Superior temporal gyrus (tissue), 1 donor: Measurements from ENCODE around the gene CSNK1D.

ENCODE experiments used
- DNase-seq: peaks from one replicate; pipeline ENCODE4 v3.0.0-alpha.2; 2016; ENCODE audit errors: extremely low spot score

The CSNK1D gene

GRCh38 chr17:82295472-82295814, 21.9 kb upstream of the CSNK1D start:
- no peak for DNase-seq

- no peak for DNase-seq
These were observed 20.7 kb upstream of the CSNK1D start for GRCh38 chr17:82294064-82294773.

- peak; percentile 99 for DNase-seq
These were observed 19.0 kb upstream of the CSNK1D start for GRCh38 chr17:82292251-82293154.

GRCh38 chr17:82291582-82292250, 18.2 kb upstream of the CSNK1D start:
- DNase-seq, result no peak

GRCh38 chr17:82287868-82288801, 14.6 kb upstream of the CSNK1D start:
- no peak for DNase-seq

- no peak for DNase-seq
These were observed 13.7 kb upstream of the CSNK1D start for GRCh38 chr17:82287013-82287867.

- no peak for DNase-seq
These were observed 11.6 kb upstream of the CSNK1D start for GRCh38 chr17:82285141-82285540.

- DNase-seq, result no peak
These were observed 9.8 kb upstream of the CSNK1D start for GRCh38 chr17:82283208-82283749.

- DNase-seq, result no peak
These were observed 9.0 kb upstream of the CSNK1D start for GRCh38 chr17:82282239-82283207.

GRCh38 chr17:82281502-82282238, 8.2 kb upstream of the CSNK1D start:
- no peak for DNase-seq

- no peak for DNase-seq
These were observed 7.6 kb upstream of the CSNK1D start for GRCh38 chr17:82281076-82281475.

GRCh38 chr17:82280537-82280936, 7.0 kb upstream of the CSNK1D start:
- DNase-seq, result no peak

- no peak for DNase-seq
These were observed 5.4 kb upstream of the CSNK1D start for GRCh38 chr17:82278786-82279391.

GRCh38 chr17:82278308-82278707, 4.8 kb upstream of the CSNK1D start:
- no peak for DNase-seq

GRCh38 chr17:82277851-82278250, 4.4 kb upstream of the CSNK1D start:
- no peak for DNase-seq

- no peak for DNase-seq
These were observed 3.4 kb upstream of the CSNK1D start for GRCh38 chr17:82276938-82277337.

GRCh38 chr17:82275326-82275725, 1.8 kb upstream of the CSNK1D start:
- no peak for DNase-seq
